ENCODE measurements around the gene C1QL2.

The C1QL2 gene

GRCh38 chr2:119157850-119158511, 570 bp downstream of the C1QL2 start:
- no peak overlapping the region for H3K4me3 ChIP-seq (replicated peaks; ENCODE audit: low read depth, low read length)
- no peak for DNase-seq (ENCODE audit: extremely low read depth, low read depth)
- no peak for TF ChIP-seq CTCF (IDR thresholded peaks at IDR 0.05; ENCODE audit: low read depth, low read length, missing control alignments)

GRCh38 chr2:119156891-119157773, 1.4 kb downstream of the C1QL2 start:
- no peak overlapping the region for H3K4me3 ChIP-seq (replicated peaks; ENCODE audit: low read depth, low read length)
- TF ChIP-seq CTCF (IDR thresholded peaks at IDR 0.05; ENCODE audit: low read depth, low read length, missing control alignments) = no peak
- DNase-seq (ENCODE audit: extremely low read depth, low read depth) = no peak

GRCh38 chr2:119156105-119156890, 2.3 kb downstream of the C1QL2 start:
- H3K4me3 ChIP-seq (replicated peaks; ENCODE audit: low read depth, low read length) = no peak overlapping the region
- DNase-seq (ENCODE audit: extremely low read depth, low read depth) = no peak
- TF ChIP-seq CTCF (IDR thresholded peaks at IDR 0.05; ENCODE audit: low read depth, low read length, missing control alignments) = no peak

GRCh38 chr2:119155633-119156032, 2.9 kb downstream of the C1QL2 start:
- no peak for TF ChIP-seq CTCF (IDR thresholded peaks at IDR 0.05; ENCODE audit: low read depth, low read length, missing control alignments)
- no peak for DNase-seq (ENCODE audit: extremely low read depth, low read depth)
- no peak overlapping the region for H3K4me3 ChIP-seq (replicated peaks; ENCODE audit: low read depth, low read length)

GRCh38 chr2:119154076-119154475, 4.5 kb downstream of the C1QL2 start:
- TF ChIP-seq CTCF (IDR thresholded peaks at IDR 0.05; ENCODE audit: low read depth, low read length, missing control alignments) = no peak
- no peak for DNase-seq (ENCODE audit: extremely low read depth, low read depth)
- H3K4me3 ChIP-seq (replicated peaks; ENCODE audit: low read depth, low read length) = no peak overlapping the region

- no peak for DNase-seq (ENCODE audit: extremely low read depth, low read depth)
- TF ChIP-seq CTCF (IDR thresholded peaks at IDR 0.05; ENCODE audit: low read depth, low read length, missing control alignments) = no peak
- no peak overlapping the region for H3K4me3 ChIP-seq (replicated peaks; ENCODE audit: low read depth, low read length)
Observed at GRCh38 chr2:119149611-119150010, 8.9 kb downstream of the C1QL2 start.
